Endothelial cell of umbilical vein (primary cell): ENCODE data around the gene KMT5B.

Experiments used
- EZH2 ChIP-seq: IDR thresholded peaks from 2 replicates; pipeline ENCODE4 v1.6.1; 2012; ENCODE audit warnings: borderline replicate concordance, low read depth, mild to moderate bottlenecking, moderate library complexity, low read length, inconsistent platforms; ENCODE audit not compliant: severe bottlenecking
- TF ChIP-seq, protein P1 (sequence below), 2 donors: IDR thresholded peaks; 1 replicate in 1 of 2; 2 replicates in 1 of 2; pipeline ENCODE4 v1.5.1; 2011; ENCODE audit warnings: low read length in 2 of 2, mild to moderate bottlenecking in 2 of 2, moderate library complexity in 2 of 2, control low read depth in 1 of 2, inconsistent platforms in 1 of 2, low read depth in 1 of 2; ENCODE audit not compliant: insufficient read depth in 1 of 2; ENCODE audit errors: extremely low read depth in 1 of 2

DNA sequence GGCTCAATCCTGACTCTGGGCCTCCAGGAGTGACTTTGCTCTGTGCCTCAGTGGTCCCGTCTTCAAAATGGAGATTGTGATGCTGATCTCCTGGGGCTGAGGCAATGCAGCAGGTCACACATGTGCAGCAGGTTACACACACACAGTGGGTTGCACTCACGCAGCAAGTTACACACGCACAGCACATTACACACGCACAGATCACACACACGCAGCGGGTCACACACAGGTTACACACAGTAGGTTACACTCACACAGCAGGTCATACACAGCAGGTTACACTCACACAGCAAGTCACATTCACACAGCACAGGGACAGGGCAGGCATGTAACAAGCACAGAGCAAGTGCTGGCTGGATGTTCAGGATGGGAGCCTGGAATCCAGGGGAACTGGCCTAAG is 47.4 kb upstream of the KMT5B start:
- TF ChIP-seq, protein P1, sequence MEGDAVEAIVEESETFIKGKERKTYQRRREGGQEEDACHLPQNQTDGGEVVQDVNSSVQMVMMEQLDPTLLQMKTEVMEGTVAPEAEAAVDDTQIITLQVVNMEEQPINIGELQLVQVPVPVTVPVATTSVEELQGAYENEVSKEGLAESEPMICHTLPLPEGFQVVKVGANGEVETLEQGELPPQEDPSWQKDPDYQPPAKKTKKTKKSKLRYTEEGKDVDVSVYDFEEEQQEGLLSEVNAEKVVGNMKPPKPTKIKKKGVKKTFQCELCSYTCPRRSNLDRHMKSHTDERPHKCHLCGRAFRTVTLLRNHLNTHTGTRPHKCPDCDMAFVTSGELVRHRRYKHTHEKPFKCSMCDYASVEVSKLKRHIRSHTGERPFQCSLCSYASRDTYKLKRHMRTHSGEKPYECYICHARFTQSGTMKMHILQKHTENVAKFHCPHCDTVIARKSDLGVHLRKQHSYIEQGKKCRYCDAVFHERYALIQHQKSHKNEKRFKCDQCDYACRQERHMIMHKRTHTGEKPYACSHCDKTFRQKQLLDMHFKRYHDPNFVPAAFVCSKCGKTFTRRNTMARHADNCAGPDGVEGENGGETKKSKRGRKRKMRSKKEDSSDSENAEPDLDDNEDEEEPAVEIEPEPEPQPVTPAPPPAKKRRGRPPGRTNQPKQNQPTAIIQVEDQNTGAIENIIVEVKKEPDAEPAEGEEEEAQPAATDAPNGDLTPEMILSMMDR (IDR thresholded peaks at IDR 0.05; ENCODE audit: extremely low read depth in 1 of 2, insufficient read depth in 1 of 2, low read depth in 1 of 2, low read length in 2 of 2): no peak
- no peak for TF ChIP-seq EZH2
